Activated T-helper 17 cell treated with anti-CD3 and anti-CD28 coated beads, Interleukin-2, amount 50 U/mL, for 72 hours (primary cell): ENCODE measurements around the gene EIF2B1. TPM values are rescaled to one million over a fixed set of nuclear protein-coding genes. Genes with fewer than 3 reads are reported as not detected.
"Not testable (repeated sequence)": the region's sequence is repeated elsewhere in the genome, so short reads cannot be mapped to it uniquely, and the experiment has no call there.

Experiments used
- ATAC-seq: fragments of 150-1000 bp; cut with Tn5 transposase; replicated peaks from 2 replicates; pipeline ENCODE4 v1.10.0; 2021; ENCODE audit warnings: mild to moderate bottlenecking, moderate library complexity
- H3K27ac Mint-ChIP-seq: one replicate; pipeline ENCODE4 v1.8.0; 2022; ENCODE audit warnings: mixed read lengths
- H3K27me3 Mint-ChIP-seq: one replicate; pipeline ENCODE4 v1.8.0; 2022; ENCODE audit warnings: mixed read lengths
- H3K36me3 Mint-ChIP-seq: one replicate; pipeline ENCODE4 v1.8.0; 2022; ENCODE audit warnings: low read depth, mild to moderate bottlenecking, mixed read lengths
- H3K4me1 Mint-ChIP-seq: one replicate; pipeline ENCODE4 v1.8.0; 2022; ENCODE audit warnings: mixed read lengths
- H3K4me3 Mint-ChIP-seq: one replicate; pipeline ENCODE4 v1.8.0; 2022; ENCODE audit warnings: mild to moderate bottlenecking, mixed read lengths
- H3K9me3 Mint-ChIP-seq: one replicate; pipeline ENCODE4 v1.8.0; 2022; ENCODE audit warnings: mixed read lengths
- total RNA-seq, 2 donors: library from RNA; stranded (reverse); gene quantifications; one replicate each; pipeline ENCODE4 v1.2.3, GENCODE V29; 2022

Gene EIF2B1
- total RNA-seq, 2 donors from 2014 or later, result 51.6 to 91.4 TPM

DNA sequence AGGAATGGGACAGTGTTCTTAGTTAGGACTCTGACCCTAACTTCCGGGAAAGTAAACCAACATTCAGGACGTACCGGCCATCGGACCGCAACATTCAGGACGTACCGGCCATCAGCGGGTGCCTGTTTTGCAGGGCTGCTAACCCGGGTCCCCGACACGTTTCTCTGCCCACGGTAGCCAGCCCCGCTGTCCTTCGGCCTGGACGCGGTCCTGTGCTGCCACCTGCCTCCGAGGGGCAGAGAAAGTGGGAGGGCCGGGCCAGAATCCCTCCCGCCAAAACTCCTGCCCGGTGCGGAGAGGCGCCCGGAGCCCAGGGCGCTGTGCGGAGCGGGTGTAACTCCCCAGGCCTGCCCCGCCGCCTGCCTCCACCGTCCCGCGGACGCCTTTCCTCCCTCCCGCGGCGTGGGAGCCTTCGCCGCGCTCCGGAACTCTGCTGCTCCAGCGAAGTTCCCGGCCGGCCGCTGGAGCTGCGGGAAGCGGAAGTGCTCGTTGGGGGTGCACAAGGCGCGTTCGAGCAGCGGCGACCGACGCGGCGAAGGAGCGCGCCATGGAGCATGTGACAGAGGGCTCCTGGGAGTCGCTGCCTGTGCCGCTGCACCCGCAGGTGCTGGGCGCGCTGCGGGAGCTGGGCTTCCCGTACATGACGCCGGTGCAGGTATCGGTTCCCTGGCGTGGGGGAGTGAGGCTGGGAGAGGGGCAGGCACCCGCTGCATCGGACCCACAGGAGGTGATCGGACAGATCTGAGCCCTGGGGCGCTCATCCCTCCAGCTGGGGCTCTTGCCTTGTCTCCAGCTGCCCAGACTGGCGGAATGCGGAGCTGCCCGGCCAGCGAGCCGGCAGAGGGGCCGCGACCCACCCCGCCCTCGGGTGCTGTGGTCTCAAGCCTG lies 31.6 kb downstream of the EIF2B1 start, which contains the start of gene DDX55:
Gene DDX55 (plus strand): TSS at position 498 of the 888 bp plus-strand sequence. CDS start 50 bp downstream, at position 548.
- peak; percentile 97 for ATAC-seq
- Mint-ChIP-seq H3K4me3 (peak within 1 kb of the TSS; percentile 89), H3K27me3 (no peaks in the 10 kb centered on the region), H3K36me3 (peaks cover 68% of the 10 kb centered on the region), H3K4me1 (peaks cover 15% of the 10 kb centered on the region), H3K27ac (peak within 1 kb of the TSS; percentile 77), H3K9me3 (no peaks in the 10 kb centered on the region)

DNA sequence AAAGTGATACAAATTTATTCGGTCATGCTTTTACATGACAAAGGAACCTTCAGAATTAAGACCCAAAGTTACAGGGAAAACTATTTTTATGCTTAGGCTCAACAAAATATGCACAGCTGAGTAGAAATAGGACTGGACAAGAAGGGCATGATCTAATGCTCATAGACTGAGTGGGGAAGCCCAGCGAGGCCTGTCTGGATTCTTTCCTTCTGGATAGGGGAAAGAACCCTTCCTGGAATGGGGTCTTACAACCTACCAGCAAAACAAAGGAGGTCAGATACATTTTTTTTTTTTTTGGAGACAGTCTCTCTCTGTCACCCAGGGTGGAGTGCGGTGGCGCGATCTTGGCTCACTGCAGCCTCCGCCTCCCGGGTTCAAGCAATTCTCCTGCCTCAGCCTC lies 33.8 kb downstream of the EIF2B1 start:
- H3K4me1 Mint-ChIP-seq, result peaks cover 12% of the 10 kb centered on the region
- H3K27me3 Mint-ChIP-seq, result no peaks in the 10 kb centered on the region
- peak overlapping the region; percentile 89 for H3K4me3 Mint-ChIP-seq
- H3K9me3 Mint-ChIP-seq, result no peaks in the 10 kb centered on the region
- H3K27ac Mint-ChIP-seq, result peak overlapping the region; percentile 1
- H3K36me3 Mint-ChIP-seq, result peaks cover 67% of the 10 kb centered on the region
- no peak for ATAC-seq

DNA sequence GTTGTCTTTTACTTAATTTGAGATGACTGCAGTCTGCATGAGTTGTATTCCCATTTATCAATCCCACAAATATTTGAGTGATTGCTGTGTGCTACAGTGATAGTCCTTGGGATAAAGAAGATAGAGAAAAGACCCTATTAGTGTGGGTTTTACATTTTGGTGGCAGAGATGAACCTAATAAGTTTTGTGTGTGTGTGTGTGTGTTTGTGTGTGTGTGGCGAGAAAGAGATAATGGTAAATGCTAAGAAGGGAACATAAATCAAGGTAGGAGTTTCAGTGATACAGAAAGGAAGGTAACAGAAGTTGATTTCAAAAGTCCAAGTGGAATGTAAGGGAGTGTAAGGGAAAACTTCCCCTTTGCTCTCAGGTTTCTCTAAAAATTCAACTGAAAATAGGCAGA lies 34.2 kb downstream of the EIF2B1 start:
- H3K27me3 Mint-ChIP-seq, result no peaks in the 10 kb centered on the region
- peaks cover 66% of the 10 kb centered on the region for H3K36me3 Mint-ChIP-seq
- H3K27ac Mint-ChIP-seq, result peak overlapping the region; percentile 1
- peak overlapping the region; percentile 89 for H3K4me3 Mint-ChIP-seq
- ATAC-seq, result no peak
- no peaks in the 10 kb centered on the region for H3K9me3 Mint-ChIP-seq
- H3K4me1 Mint-ChIP-seq, result peaks cover 12% of the 10 kb centered on the region

DNA sequence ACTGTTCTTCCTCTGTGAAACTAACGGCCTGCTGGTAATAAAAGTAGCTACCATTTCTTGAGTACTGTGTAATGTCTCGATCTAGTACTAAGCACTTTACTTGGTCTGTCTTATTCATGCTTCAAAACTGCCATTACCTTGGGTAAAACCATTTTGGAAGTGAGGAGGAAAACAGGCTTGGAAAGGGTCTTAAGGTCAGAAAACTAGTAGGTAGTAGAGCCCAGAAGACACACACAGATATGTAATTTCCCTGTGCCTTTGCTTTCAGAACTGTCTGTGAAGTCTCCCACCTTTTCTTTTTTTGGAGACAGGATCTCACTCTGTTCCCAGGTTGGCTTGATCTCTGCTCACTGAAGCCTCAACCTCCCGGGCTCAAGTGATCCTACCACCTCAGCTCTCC lies 35.0 kb downstream of the EIF2B1 start:
- H3K27ac Mint-ChIP-seq, result no peak overlapping the region
- H3K36me3 Mint-ChIP-seq, result peaks cover 66% of the 10 kb centered on the region
- H3K27me3 Mint-ChIP-seq, result no peaks in the 10 kb centered on the region
- peaks cover 12% of the 10 kb centered on the region for H3K4me1 Mint-ChIP-seq
- ATAC-seq, result no peak
- H3K4me3 Mint-ChIP-seq, result no peak overlapping the region
- no peaks in the 10 kb centered on the region for H3K9me3 Mint-ChIP-seq

DNA sequence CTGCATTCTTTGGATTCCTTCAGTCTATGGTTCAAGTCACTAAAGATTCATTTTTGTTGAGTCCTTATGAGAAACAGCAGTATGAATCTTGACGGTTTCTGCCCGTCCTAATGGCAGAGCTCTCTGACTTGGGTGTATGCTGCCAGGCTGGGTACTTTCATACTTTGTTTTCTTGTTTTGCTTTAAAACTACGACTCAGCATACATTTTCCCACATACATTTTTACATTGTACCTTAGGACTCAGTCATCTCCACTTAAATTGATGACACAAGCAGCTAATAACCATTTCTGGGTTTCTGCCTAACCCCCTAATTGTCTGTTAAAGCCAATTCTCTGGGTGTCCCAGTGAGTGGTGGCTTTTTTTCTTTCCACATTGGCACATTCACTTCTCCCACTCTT lies 36.4 kb downstream of the EIF2B1 start:
- no peak for ATAC-seq
- no peaks in the 10 kb centered on the region for H3K9me3 Mint-ChIP-seq
- H3K27ac Mint-ChIP-seq, result no peak overlapping the region
- H3K4me3 Mint-ChIP-seq, result no peak overlapping the region
- peaks cover 7% of the 10 kb centered on the region for H3K4me1 Mint-ChIP-seq
- H3K36me3 Mint-ChIP-seq, result peaks cover 68% of the 10 kb centered on the region
- no peaks in the 10 kb centered on the region for H3K27me3 Mint-ChIP-seq

DNA sequence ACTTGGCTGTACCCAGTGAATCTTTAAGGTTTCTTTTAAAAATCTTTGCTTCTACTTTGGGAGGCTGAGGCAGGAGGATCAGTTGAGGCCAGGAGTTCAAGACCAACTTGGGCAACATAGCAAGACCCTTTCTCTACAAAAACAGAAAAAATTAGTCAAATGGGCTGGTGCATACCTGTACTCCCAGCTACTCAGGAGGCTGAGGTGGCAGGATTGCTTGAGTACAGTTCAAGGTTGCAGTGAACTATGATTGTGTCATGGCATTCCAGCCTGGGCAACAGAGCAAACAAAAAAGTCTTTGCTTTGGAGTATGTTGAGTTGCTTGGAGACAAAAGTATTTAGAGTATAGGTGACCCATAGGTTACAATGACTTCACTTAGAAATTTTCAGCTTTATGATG lies 37.8 kb downstream of the EIF2B1 start:
- H3K36me3 Mint-ChIP-seq, result peaks cover 78% of the 10 kb centered on the region
- no peak for ATAC-seq
- H3K4me3 Mint-ChIP-seq, result no peak overlapping the region
- peaks cover 9% of the 10 kb centered on the region for H3K4me1 Mint-ChIP-seq
- H3K9me3 Mint-ChIP-seq, result no peaks in the 10 kb centered on the region
- no peaks in the 10 kb centered on the region for H3K27me3 Mint-ChIP-seq
- H3K27ac Mint-ChIP-seq, result no peak overlapping the region

DNA sequence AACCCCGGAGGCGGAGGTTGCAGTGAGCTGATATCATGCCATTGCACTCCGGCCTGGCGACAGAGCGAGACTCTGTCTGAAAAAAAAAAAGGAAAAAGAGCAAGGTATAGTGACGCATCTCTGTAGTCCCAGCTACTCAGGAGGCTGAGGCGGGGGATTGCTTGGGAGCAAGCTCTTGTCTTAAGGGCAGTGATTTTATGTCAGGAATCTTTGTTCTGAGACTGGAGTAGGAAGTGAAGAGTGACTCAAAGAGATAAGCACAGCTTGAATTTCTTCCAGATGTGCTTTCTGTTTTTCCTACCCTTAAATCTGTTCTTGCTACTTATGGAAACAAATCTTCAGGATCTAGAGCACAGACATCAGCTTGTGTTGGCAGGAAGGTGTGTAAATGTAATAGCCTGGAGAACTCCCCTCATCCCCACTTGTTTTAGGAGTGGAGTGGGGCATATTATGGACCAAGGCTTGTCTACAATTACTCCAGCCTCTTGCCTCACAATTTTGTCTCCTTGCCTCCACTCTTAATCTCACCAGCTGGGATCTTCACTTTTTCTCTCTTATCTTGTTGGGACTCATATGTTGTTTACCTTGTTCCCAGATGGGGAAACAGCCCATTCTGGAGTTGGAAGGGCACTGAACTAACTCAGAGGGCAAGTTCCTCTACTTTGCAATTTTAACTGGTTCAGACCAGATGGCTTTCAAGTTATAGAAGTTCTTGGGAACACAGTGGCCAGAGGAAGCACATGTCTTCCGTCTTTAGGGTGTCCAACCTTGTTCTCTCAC lies 41.6 kb downstream of the EIF2B1 start:
- no peak for ATAC-seq
- Mint-ChIP-seq H3K27me3 (no peaks in the 10 kb centered on the region), H3K27ac (peak overlapping the region; percentile 82), H3K4me1 (peaks cover 17% of the 10 kb centered on the region), H3K36me3 (peaks cover 97% of the 10 kb centered on the region), H3K4me3 (no peak overlapping the region), H3K9me3 (no peaks in the 10 kb centered on the region)

DNA sequence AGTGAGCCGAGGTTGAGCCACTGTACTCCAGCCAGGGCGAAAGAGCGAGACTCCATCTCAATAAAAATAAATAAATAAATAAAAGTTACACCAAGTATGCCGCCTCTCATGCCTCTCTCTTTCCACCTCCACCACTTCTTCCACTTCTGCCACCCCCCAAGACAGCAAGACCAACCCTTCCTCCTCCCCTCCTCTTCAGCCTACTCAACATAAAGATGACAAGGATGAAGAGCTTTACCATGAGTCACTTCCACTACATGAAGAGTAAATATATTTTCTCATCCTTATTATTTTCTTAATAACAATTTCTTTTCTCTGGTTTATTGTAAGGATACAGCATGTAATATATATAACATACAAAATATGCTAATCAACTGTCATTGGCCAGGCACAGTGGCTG lies 52.7 kb downstream of the EIF2B1 start:
- Mint-ChIP-seq H3K27me3 (no peaks in the 10 kb centered on the region), H3K36me3 (peaks cover 14% of the 10 kb centered on the region), H3K9me3 (no peaks in the 10 kb centered on the region), H3K4me3 (no peak overlapping the region), H3K4me1 (peaks cover 12% of the 10 kb centered on the region), H3K27ac (no peak overlapping the region)
- ATAC-seq, result no peak

DNA sequence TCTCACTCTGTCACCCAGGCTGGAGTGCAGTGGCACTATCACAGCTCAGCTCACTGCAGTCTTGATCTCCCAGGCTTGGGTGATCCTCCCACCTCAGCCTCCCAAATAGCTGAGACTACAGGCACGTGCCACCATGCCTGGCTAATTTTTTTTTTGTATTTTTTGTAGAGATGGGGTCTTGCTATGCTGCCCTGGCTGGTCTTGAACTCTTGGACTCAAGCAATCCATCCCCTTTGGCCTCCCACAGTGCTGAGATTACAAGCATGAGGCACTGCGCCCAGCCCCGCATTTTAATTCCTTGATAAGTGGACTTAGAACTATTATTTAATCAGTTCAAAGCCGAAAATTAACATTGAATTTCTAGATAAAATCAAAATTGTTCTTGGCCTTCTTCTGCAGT lies 54.7 kb downstream of the EIF2B1 start:
- H3K4me3 Mint-ChIP-seq, H3K36me3 Mint-ChIP-seq, H3K9me3 Mint-ChIP-seq, ATAC-seq, H3K4me1 Mint-ChIP-seq, H3K27me3 Mint-ChIP-seq, H3K27ac Mint-ChIP-seq: not testable (repeated sequence)

DNA sequence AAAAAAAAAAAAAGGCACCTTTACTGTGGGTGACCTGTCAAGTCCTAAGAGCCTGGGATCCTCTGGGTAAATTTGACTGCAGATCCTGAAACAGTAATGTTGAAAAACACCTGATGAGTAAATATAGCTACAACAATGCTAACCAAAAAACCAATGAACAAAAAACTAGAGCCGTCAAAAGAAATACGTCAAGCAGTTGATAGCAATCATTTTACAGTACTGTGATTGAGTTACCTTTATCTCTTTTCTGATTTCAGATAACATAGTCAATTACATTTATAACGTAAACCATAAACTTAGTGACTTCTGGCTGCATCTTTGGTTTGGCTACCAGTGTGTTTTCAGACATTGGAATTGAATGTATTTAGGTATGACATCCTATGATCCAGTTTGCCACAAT lies 55.2 kb downstream of the EIF2B1 start:
- Mint-ChIP-seq H3K27me3 (no peaks in the 10 kb centered on the region), H3K4me1 (peaks cover 6% of the 10 kb centered on the region), H3K27ac (no peak overlapping the region), H3K36me3 (peaks cover 6% of the 10 kb centered on the region), H3K9me3 (no peaks in the 10 kb centered on the region), H3K4me3 (no peak overlapping the region)
- no peak for ATAC-seq

DNA sequence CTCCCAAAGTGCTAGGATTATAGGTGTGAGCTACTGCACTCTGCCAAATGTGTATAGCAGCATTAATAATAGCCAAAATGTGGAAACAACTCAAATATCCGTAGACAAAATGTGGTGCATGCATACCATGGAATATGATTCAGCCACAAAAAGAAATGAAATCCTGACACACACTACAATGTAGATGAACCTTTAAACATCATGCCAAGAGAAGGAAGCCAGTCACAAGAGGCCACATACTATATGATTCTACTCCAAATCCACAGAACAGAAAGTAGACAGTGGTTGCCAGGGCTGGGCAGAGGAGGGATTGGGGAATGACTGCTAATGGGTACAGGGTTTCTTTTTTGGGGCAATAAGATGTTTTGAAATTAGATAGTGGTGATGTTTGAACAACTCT lies 56.9 kb downstream of the EIF2B1 start:
- H3K4me1 Mint-ChIP-seq, result no peaks in the 10 kb centered on the region
- H3K36me3 Mint-ChIP-seq, result no peaks in the 10 kb centered on the region
- no peak for ATAC-seq
- no peak overlapping the region for H3K27ac Mint-ChIP-seq
- no peak overlapping the region for H3K4me3 Mint-ChIP-seq
- no peaks in the 10 kb centered on the region for H3K27me3 Mint-ChIP-seq
- H3K9me3 Mint-ChIP-seq, result no peaks in the 10 kb centered on the region

DNA sequence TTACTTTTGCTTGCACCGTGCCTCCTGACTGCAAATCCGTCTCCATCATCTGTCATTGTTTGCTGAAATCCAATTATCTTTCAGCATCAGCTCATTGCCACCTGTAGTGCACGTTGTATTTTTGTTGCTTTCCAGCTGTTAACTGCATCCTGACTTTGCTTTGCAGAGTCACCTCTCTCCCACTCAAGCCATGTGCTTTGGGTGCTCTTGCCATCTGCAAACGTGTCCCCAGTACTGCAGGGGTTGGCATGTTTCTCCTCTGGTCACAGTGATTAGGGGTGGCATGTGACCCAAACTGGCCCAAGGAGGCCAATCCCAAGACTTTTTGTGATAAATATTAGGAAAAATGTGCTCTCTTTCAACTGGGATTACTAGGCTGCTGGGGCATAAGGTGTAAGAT lies 59.6 kb downstream of the EIF2B1 start:
- Mint-ChIP-seq H3K4me3 (no peak overlapping the region), H3K9me3 (no peaks in the 10 kb centered on the region), H3K36me3 (no peaks in the 10 kb centered on the region), H3K27ac (no peak overlapping the region), H3K27me3 (peaks cover 5% of the 10 kb centered on the region), H3K4me1 (peaks cover 5% of the 10 kb centered on the region)
- ATAC-seq, result no peak

DNA sequence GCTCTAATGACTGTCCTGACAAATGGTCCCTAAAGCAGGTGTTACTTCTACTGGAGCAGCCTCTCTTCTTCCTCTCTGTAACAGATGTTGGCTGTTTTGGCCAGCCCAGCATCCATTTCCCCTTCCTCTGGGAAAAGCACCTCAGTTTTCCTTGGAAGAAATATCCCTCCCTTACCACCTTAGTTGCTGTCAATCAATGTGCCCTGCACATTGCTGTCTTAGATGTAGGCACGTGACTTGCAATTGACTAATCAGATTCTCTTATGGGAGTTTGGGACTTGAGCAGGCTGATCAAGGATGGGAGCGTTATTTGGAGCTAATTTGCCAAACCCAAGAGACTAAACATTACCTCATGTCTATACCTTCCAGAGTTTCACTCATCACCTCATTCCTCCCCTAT lies 61.1 kb downstream of the EIF2B1 start:
- Mint-ChIP-seq H3K27ac (no peak overlapping the region), H3K9me3 (no peaks in the 10 kb centered on the region), H3K4me3 (no peak overlapping the region), H3K36me3 (no peaks in the 10 kb centered on the region), H3K4me1 (peaks cover 5% of the 10 kb centered on the region), H3K27me3 (peaks cover 5% of the 10 kb centered on the region)
- no peak for ATAC-seq

DNA sequence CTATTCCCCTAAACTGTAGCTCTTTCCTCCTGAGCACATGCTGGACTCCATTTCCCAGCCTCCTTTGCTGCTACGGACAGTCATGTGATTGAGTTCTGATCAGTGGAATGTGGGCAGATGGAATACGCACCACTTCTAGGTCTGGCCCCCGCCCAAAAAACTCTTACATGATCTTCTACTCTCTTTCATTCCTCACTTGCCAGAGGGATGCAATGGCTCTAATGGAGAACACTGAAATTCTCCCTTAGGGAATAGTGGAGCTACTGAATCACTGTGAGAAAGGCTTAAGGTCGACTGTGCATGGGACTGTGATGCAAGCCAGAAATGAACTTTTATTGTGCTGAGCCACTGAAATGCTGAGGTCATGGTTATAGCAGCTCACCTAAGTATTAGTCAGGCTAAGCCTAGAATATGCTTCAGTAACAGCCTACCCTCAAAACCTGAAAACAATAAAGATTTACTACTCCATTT lies 62.1 kb downstream of the EIF2B1 start:
- Mint-ChIP-seq H3K4me1 (peaks cover 5% of the 10 kb centered on the region), H3K36me3 (no peaks in the 10 kb centered on the region), H3K9me3 (no peaks in the 10 kb centered on the region), H3K27me3 (peaks cover 9% of the 10 kb centered on the region), H3K27ac (no peak overlapping the region), H3K4me3 (no peak overlapping the region)
- no peak for ATAC-seq
